GM23338 (cell line): ENCODE measurements around the gene PHC1. TPM values are rescaled to one million over a fixed set of nuclear protein-coding genes. Genes with fewer than 3 reads are reported as not detected.

ENCODE experiments used
- ATAC-seq: fragments of 200-7000 bp; cut with Tn5 transposase; 3 replicates; pipeline ENCODE4 v1.9.1; 2020
- DNase-seq: peaks from one replicate; pipeline ENCODE4 v3.0.0-alpha.2; 2015; ENCODE audit warnings: low spot score
- H2AFZ ChIP-seq: fragments of 200-600 bp; sonication (generic); 2 replicates; pipeline ENCODE4 v1.8.0; 2016; ENCODE audit warnings: antibody characterized with exemption, mild to moderate bottlenecking, moderate library complexity
- H3F3A ChIP-seq: fragments of 200-600 bp; sonication (generic); replicated peaks from 2 replicates; pipeline ENCODE4 v1.8.0; 2017; ENCODE audit warnings: antibody characterized with exemption, mixed run types, low read depth
- H3K27ac ChIP-seq: fragments of 200-600 bp; sonication (generic); 2 replicates; pipeline ENCODE4 v1.6.1; 2016; ENCODE audit warnings: low read depth
- H3K27me3 ChIP-seq: fragments of 200-600 bp; sonication (generic); 2 replicates; pipeline ENCODE4 v1.8.0; 2016; ENCODE audit warnings: mild to moderate bottlenecking, mixed run types, moderate library complexity; ENCODE audit not compliant: insufficient read depth
- H3K36me3 ChIP-seq: fragments of 200-600 bp; sonication (generic); 2 replicates; pipeline ENCODE4 v1.8.0; 2016; ENCODE audit warnings: mild to moderate bottlenecking; ENCODE audit not compliant: insufficient read depth
- H3K4me1 ChIP-seq: fragments of 200-600 bp; sonication (generic); 2 replicates; pipeline ENCODE4 v1.8.0; 2016; ENCODE audit warnings: mild to moderate bottlenecking, moderate library complexity; ENCODE audit not compliant: insufficient read depth
- H3K4me2 ChIP-seq: fragments of 200-600 bp; sonication (generic); 2 replicates; pipeline ENCODE4 v1.7.1; 2017; ENCODE audit warnings: mixed run types
- H3K4me3 ChIP-seq: fragments of 200-600 bp; sonication (generic); 2 replicates; pipeline ENCODE4 v1.6.1; 2016; ENCODE audit warnings: mixed run types
- H3K79me2 ChIP-seq: fragments of 200-600 bp; sonication (generic); replicated peaks from 2 replicates; pipeline ENCODE4 v1.8.0; 2017; ENCODE audit warnings: mild to moderate bottlenecking; ENCODE audit not compliant: insufficient read depth
- H3K9me2 ChIP-seq: fragments of 200-600 bp; sonication (generic); 2 replicates; pipeline ENCODE4 v1.8.0; 2017; ENCODE audit not compliant: insufficient read depth
- H4K20me1 ChIP-seq: fragments of 200-600 bp; sonication (generic); replicated peaks from 2 replicates; pipeline ENCODE4 v1.8.0; 2017; ENCODE audit warnings: mild to moderate bottlenecking; ENCODE audit not compliant: insufficient read depth
- H3K27ac Mint-ChIP-seq: 2 replicates; pipeline ENCODE4 v1.8.0; 2020; ENCODE audit warnings: inconsistent platforms, mild to moderate bottlenecking, moderate library complexity, mixed read lengths
- H3K27me3 Mint-ChIP-seq: 3 replicates; pipeline ENCODE4 v1.8.0; 2022; ENCODE audit warnings: low read depth, mild to moderate bottlenecking, moderate library complexity, mixed read lengths, inconsistent platforms; ENCODE audit not compliant: insufficient read depth, poor library complexity
- H3K36me3 Mint-ChIP-seq: 3 replicates; pipeline ENCODE4 v1.8.0; 2021; ENCODE audit warnings: low read depth, mild to moderate bottlenecking, inconsistent platforms, moderate library complexity, mixed read lengths
- H3K4me1 Mint-ChIP-seq: 3 replicates; pipeline ENCODE4 v1.8.0; 2020; ENCODE audit warnings: mild to moderate bottlenecking, inconsistent platforms, mixed read lengths
- H3K4me3 Mint-ChIP-seq: 3 replicates; pipeline ENCODE4 v1.8.0; 2021; ENCODE audit warnings: moderate library complexity, mild to moderate bottlenecking, inconsistent platforms, mixed read lengths
- H3K9me3 Mint-ChIP-seq: 3 replicates; pipeline ENCODE4 v1.8.0; 2020; ENCODE audit warnings: moderate library complexity, mild to moderate bottlenecking, inconsistent platforms, mixed read lengths
- NANOG ChIP-seq: IDR thresholded peaks from 2 replicates; pipeline ENCODE4 v1.6.1; 2016; ENCODE audit warnings: antibody characterized with exemption, borderline replicate concordance
- polyA plus RNA-seq: library from polyadenylated mRNA; unstranded; fragments of >200 nt; fragmentation: Nextera tagmentation; extraction: Ambion mirVana; gene quantifications from 2 replicates; pipeline ENCODE4 v1.2.1, GENCODE V29; 2016
- total RNA-seq: library from RNA; depleted of rRNA; stranded (reverse); fragments of >200 nt; shearing (Covaris generic); gene quantifications from 2 replicates; pipeline ENCODE4 v1.2.3, GENCODE V29; 2014
- TF ChIP-seq, protein P1 (sequence below): fragments of 250-450 bp; sonication (Bioruptor Pico); IDR thresholded peaks from 2 replicates; pipeline ENCODE4 v1.5.0; 2020; ENCODE audit warnings: mild to moderate bottlenecking, moderate library complexity
- TF ChIP-seq, protein P2 (sequence below): IDR thresholded peaks from 2 replicates; pipeline ENCODE4 v1.6.1; 2016; ENCODE audit warnings: antibody characterized with exemption

PHC1 gene
- total and polyA plus RNA-seq, 2 experiments from 2014 or later, result 303 to 1,069 TPM

DNA sequence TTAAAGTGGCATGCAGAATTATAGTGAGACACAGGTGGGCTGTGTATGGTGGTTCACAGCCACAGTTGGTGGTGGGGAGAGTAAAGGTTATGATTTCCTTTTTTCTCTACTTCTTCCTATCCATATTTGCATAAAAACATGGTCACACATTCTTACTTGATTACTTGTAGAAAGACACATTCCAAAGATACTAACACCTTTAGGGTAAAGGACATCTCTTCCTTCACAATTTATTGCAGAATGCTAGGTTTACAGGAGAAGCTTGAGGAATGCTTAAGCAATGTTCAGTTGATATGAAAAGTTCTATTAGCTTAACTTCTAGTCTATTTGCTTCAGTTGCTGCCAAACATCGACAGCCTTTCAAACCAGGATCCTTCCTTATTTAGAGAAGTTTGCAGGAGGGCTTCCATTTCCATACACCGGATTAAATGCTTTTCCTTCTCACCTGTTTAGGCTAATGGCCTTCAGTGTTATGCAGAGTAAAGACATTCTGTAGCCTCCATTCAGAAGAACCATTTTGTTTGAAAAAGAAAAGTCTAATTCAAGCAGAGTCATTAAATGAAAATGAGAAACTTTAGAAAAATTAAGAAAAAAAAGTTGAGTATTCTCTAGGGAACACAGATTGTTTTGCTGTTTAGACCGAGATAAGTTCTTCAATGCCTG, 2.6 kb upstream of the PHC1 start:
- Mint-ChIP-seq H3K4me3 (peak overlapping the region; percentile 93), H3K4me1 (peaks cover 45% of the 10 kb centered on the region), H3K27ac (peak overlapping the region; percentile 99)

More for the DNA sequence above, 2.6 kb upstream of the PHC1 start:
- Histone ChIP-seq H3K4me2 (peak overlapping the region; percentile 74), H3K4me3 (peak overlapping the region; percentile 68), H3K27me3 (no peaks in the 10 kb centered on the region), H2AFZ (no peak overlapping the region), H3F3A (peaks cover 6% of the 10 kb centered on the region; the same call in 1 of the 2 replicates), H3K79me2 (peaks cover 21% of the 10 kb centered on the region), H3K36me3 (peaks cover 8% of the 10 kb centered on the region; the same call in 1 of the 2 replicates), H3K4me1 (peaks cover 23% of the 10 kb centered on the region), H3K9me2 (no peaks in the 10 kb centered on the region), H4K20me1 (peaks cover 12% of the 10 kb centered on the region; the same call in 1 of the 2 replicates), H3K27ac (peak overlapping the region; percentile 95)
- H3K36me3 Mint-ChIP-seq, result peaks cover 10% of the 10 kb centered on the region; the same call in 2 of the 3 replicates
- peak; percentile 88 for DNase-seq
- peak; percentile 37 for ATAC-seq
- TF ChIP-seq, protein P1, sequence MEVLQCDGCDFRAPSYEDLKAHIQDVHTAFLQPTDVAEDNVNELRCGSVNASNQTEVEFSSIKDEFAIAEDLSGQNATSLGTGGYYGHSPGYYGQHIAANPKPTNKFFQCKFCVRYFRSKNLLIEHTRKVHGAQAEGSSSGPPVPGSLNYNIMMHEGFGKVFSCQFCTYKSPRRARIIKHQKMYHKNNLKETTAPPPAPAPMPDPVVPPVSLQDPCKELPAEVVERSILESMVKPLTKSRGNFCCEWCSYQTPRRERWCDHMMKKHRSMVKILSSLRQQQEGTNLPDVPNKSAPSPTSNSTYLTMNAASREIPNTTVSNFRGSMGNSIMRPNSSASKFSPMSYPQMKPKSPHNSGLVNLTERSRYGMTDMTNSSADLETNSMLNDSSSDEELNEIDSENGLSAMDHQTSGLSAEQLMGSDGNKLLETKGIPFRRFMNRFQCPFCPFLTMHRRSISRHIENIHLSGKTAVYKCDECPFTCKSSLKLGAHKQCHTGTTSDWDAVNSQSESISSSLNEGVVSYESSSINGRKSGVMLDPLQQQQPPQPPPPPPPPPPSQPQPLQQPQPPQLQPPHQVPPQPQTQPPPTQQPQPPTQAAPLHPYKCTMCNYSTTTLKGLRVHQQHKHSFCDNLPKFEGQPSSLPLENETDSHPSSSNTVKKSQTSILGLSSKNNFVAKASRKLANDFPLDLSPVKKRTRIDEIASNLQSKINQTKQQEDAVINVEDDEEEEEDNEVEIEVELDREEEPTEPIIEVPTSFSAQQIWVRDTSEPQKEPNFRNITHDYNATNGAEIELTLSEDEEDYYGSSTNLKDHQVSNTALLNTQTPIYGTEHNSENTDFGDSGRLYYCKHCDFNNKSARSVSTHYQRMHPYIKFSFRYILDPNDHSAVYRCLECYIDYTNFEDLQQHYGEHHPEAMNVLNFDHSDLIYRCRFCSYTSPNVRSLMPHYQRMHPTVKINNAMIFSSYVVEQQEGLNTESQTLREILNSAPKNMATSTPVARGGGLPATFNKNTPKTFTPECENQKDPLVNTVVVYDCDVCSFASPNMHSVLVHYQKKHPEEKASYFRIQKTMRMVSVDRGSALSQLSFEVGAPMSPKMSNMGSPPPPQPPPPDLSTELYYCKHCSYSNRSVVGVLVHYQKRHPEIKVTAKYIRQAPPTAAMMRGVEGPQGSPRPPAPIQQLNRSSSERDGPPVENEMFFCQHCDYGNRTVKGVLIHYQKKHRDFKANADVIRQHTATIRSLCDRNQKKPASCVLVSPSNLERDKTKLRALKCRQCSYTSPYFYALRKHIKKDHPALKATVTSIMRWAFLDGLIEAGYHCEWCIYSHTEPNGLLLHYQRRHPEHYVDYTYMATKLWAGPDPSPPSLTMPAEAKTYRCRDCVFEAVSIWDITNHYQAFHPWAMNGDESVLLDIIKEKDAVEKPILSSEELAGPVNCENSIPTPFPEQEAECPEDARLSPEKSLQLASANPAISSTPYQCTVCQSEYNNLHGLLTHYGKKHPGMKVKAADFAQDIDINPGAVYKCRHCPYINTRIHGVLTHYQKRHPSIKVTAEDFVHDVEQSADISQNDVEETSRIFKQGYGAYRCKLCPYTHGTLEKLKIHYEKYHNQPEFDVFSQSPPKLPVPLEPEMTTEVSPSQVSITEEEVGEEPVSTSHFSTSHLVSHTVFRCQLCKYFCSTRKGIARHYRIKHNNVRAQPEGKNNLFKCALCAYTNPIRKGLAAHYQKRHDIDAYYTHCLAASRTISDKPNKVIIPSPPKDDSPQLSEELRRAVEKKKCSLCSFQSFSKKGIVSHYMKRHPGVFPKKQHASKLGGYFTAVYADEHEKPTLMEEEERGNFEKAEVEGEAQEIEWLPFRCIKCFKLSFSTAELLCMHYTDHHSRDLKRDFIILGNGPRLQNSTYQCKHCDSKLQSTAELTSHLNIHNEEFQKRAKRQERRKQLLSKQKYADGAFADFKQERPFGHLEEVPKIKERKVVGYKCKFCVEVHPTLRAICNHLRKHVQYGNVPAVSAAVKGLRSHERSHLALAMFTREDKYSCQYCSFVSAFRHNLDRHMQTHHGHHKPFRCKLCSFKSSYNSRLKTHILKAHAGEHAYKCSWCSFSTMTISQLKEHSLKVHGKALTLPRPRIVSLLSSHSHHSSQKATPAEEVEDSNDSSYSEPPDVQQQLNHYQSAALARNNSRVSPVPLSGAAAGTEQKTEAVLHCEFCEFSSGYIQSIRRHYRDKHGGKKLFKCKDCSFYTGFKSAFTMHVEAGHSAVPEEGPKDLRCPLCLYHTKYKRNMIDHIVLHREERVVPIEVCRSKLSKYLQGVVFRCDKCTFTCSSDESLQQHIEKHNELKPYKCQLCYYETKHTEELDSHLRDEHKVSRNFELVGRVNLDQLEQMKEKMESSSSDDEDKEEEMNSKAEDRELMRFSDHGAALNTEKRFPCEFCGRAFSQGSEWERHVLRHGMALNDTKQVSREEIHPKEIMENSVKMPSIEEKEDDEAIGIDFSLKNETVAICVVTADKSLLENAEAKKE (CRISPR knock-in tag), result no peak
- peak; percentile 100 for TF ChIP-seq NANOG
- TF ChIP-seq, protein P2, sequence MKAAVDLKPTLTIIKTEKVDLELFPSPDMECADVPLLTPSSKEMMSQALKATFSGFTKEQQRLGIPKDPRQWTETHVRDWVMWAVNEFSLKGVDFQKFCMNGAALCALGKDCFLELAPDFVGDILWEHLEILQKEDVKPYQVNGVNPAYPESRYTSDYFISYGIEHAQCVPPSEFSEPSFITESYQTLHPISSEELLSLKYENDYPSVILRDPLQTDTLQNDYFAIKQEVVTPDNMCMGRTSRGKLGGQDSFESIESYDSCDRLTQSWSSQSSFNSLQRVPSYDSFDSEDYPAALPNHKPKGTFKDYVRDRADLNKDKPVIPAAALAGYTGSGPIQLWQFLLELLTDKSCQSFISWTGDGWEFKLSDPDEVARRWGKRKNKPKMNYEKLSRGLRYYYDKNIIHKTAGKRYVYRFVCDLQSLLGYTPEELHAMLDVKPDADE, result peak; percentile 18; the same call in 1 of the 2 replicates
- no peaks in the 10 kb centered on the region; the same call in 1 of the 3 replicates for H3K9me3 Mint-ChIP-seq
- peaks cover 13% of the 10 kb centered on the region for H3K27me3 Mint-ChIP-seq
